GM23248 (cell line): ENCODE measurements around the gene SLIT3. TPM values are rescaled to one million over a fixed set of nuclear protein-coding genes. Genes with fewer than 3 reads are reported as not detected.

Experiments used
- DNase-seq: peaks from one replicate; pipeline ENCODE4 v3.0.0-alpha.2; 2015
- H2AFZ ChIP-seq: fragments of 200-600 bp; sonication (generic); 2 replicates; pipeline ENCODE4 v1.6.1; 2016; ENCODE audit warnings: antibody characterized with exemption
- H3F3A ChIP-seq: fragments of 200-600 bp; sonication (generic); 2 replicates; pipeline ENCODE4 v1.6.1; 2016; ENCODE audit warnings: mild to moderate bottlenecking, antibody characterized with exemption, mixed run types; ENCODE audit not compliant: insufficient read depth
- H3K27ac ChIP-seq: fragments of 200-600 bp; sonication (generic); 2 replicates; pipeline ENCODE4 v1.5.1; 2016; ENCODE audit warnings: mild to moderate bottlenecking
- H3K27me3 ChIP-seq: fragments of 200-600 bp; sonication (generic); replicated peaks from 2 replicates; pipeline ENCODE4 v1.6.1; 2016; ENCODE audit warnings: mild to moderate bottlenecking; ENCODE audit not compliant: insufficient read depth
- H3K36me3 ChIP-seq: fragments of 200-600 bp; sonication (generic); 2 replicates; pipeline ENCODE4 v1.6.1; 2016; ENCODE audit warnings: low read depth, mild to moderate bottlenecking
- H3K4me1 ChIP-seq: fragments of 200-600 bp; sonication (generic); 2 replicates; pipeline ENCODE4 v1.6.1; 2016; ENCODE audit warnings: mild to moderate bottlenecking; ENCODE audit not compliant: insufficient read depth
- H3K4me2 ChIP-seq: fragments of 200-600 bp; sonication (generic); one replicate; pipeline ENCODE4 v1.6.1; 2016; ENCODE audit warnings: mild to moderate bottlenecking; ENCODE audit not compliant: unreplicated experiment
- H3K4me3 ChIP-seq: fragments of 200-600 bp; sonication (generic); 2 replicates; pipeline ENCODE4 v1.5.1; 2016; ENCODE audit warnings: mild to moderate bottlenecking
- H3K79me2 ChIP-seq: fragments of 200-600 bp; sonication (generic); 2 replicates; pipeline ENCODE4 v1.6.1; 2016; ENCODE audit warnings: mild to moderate bottlenecking; ENCODE audit not compliant: insufficient read depth
- H3K9ac ChIP-seq: fragments of 200-600 bp; sonication (generic); 2 replicates; pipeline ENCODE4 v1.6.1; 2016; ENCODE audit warnings: mild to moderate bottlenecking
- H3K9me2 ChIP-seq: fragments of 200-600 bp; sonication (generic); 2 replicates; pipeline ENCODE4 v1.6.1; 2016; ENCODE audit warnings: mixed run types, mild to moderate bottlenecking, moderate library complexity; ENCODE audit not compliant: insufficient read depth
- H3K9me3 ChIP-seq: fragments of 200-600 bp; sonication (generic); one replicate; pipeline ENCODE4 v1.6.1; 2017; ENCODE audit warnings: low read depth
- H4K20me1 ChIP-seq: fragments of 200-600 bp; sonication (generic); 2 replicates; pipeline ENCODE4 v1.6.0; 2016; ENCODE audit not compliant: insufficient read depth
- EZH2 ChIP-seq: fragments of 200-600 bp; sonication (generic); IDR thresholded peaks from 2 replicates; pipeline ENCODE4 v1.6.1; 2018; ENCODE audit warnings: antibody characterized with exemption, mild to moderate bottlenecking; ENCODE audit not compliant: insufficient read depth, poor library complexity, severe bottlenecking
- EZH2phosphoT487 ChIP-seq: fragments of 200-600 bp; sonication (generic); IDR thresholded peaks from 2 replicates; pipeline ENCODE4 v1.6.1; 2018; ENCODE audit warnings: antibody characterized with exemption, moderate library complexity, mild to moderate bottlenecking, low read depth; ENCODE audit not compliant: insufficient read depth
- WGBS, 2 experiments: methylation state at CpG; one replicate each; pipeline ENCODE4 v1.1.6; 2015 to 2017; ENCODE audit warnings: low lambda C conversion rate in 2 of 2, low coverage in 1 of 2; ENCODE audit errors: missing lambda C conversion rate in 2 of 2; 5-methylcytosine and 5-hydroxymethylcytosine counted together
- in situ Hi-C: fragments of 300-500 bp; cut with MboI; formaldehyde crosslinking; loops from 2 replicates; pipeline ENCODE4 v1.15.0; 2020
- polyA plus RNA-seq: library from polyadenylated mRNA; unstranded; fragments of >200 nt; fragmentation: Nextera tagmentation; extraction: Ambion mirVana; gene quantifications from 2 replicates; pipeline ENCODE4 v1.2.1, GENCODE V29; 2016
- total RNA-seq: library from RNA; depleted of rRNA; stranded (reverse); fragments of >200 nt; shearing (Covaris generic); gene quantifications from 2 replicates; pipeline ENCODE4 v1.2.3, GENCODE V29; 2014

SLIT3 gene
- total and polyA plus RNA-seq, 2 experiments from 2014 or later: 61.9 to 100 TPM

GRCh38 chr5:168962306-168962705 lies 338.6 kb downstream of the SLIT3 start:
- no peaks in the 10 kb centered on the region for H3K9me3 ChIP-seq
- H3F3A ChIP-seq: peaks cover 8% of the 10 kb centered on the region
- 18 to 19% methylated on average over 4 of the region's 4 CpGs for WGBS, 2 experiments
- H3K27ac ChIP-seq: no peak overlapping the region
- H3K4me2 ChIP-seq: no peak overlapping the region
- H3K9me2 ChIP-seq: no peaks in the 10 kb centered on the region
- no peak overlapping the region for H2AFZ ChIP-seq
- no peaks in the 10 kb centered on the region for H3K79me2 ChIP-seq
- no peaks in the 10 kb centered on the region for H4K20me1 ChIP-seq
- H3K4me1 ChIP-seq: peaks cover 15% of the 10 kb centered on the region
- H3K36me3 ChIP-seq: no peaks in the 10 kb centered on the region
- no peak overlapping the region for H3K4me3 ChIP-seq
- H3K9ac ChIP-seq: no peak overlapping the region
- H3K27me3 ChIP-seq: no peaks in the 10 kb centered on the region
- in situ Hi-C loops: no loop called here
- peak; percentile 55 for DNase-seq
- TF ChIP-seq EZH2phosphoT487: no peak
- no peak for TF ChIP-seq EZH2

GRCh38 chr5:168961681-168962080 lies 339.3 kb downstream of the SLIT3 start:
- WGBS, 2 experiments: 51 to 57% methylated on average over 3 of the region's 3 CpGs
- H3K4me3 ChIP-seq: no peak overlapping the region
- H2AFZ ChIP-seq: no peak overlapping the region
- H3K36me3 ChIP-seq: no peaks in the 10 kb centered on the region
- TF ChIP-seq EZH2 (no peak), EZH2phosphoT487 (no peak)
- peaks cover 15% of the 10 kb centered on the region for H3K4me1 ChIP-seq
- no peak overlapping the region for H3K4me2 ChIP-seq
- no peaks in the 10 kb centered on the region for H3K9me2 ChIP-seq
- H3F3A ChIP-seq: peaks cover 8% of the 10 kb centered on the region
- DNase-seq: no peak
- no peaks in the 10 kb centered on the region for H3K79me2 ChIP-seq
- no peaks in the 10 kb centered on the region for H3K9me3 ChIP-seq
- H3K27me3 ChIP-seq: no peaks in the 10 kb centered on the region
- H3K27ac ChIP-seq: no peak overlapping the region
- no peak overlapping the region for H3K9ac ChIP-seq
- H4K20me1 ChIP-seq: no peaks in the 10 kb centered on the region
- in situ Hi-C loops: no loop called here

GRCh38 chr5:168960497-168960896 lies 340.4 kb downstream of the SLIT3 start:
- DNase-seq: no peak
- no peak overlapping the region for H2AFZ ChIP-seq
- no peaks in the 10 kb centered on the region for H3K27me3 ChIP-seq
- no peak overlapping the region for H3K9ac ChIP-seq
- H3K27ac ChIP-seq: no peak overlapping the region
- no peak overlapping the region for H3K4me2 ChIP-seq
- H3K4me1 ChIP-seq: peaks cover 15% of the 10 kb centered on the region
- no peak overlapping the region for H3K4me3 ChIP-seq
- H3K9me2 ChIP-seq: no peaks in the 10 kb centered on the region
- no peaks in the 10 kb centered on the region for H4K20me1 ChIP-seq
- H3K79me2 ChIP-seq: no peaks in the 10 kb centered on the region
- H3K36me3 ChIP-seq: no peaks in the 10 kb centered on the region
- 89 to 100% methylated on average over 2 of the region's 2 CpGs for WGBS, 2 experiments
- no peak for TF ChIP-seq EZH2phosphoT487
- no peak for TF ChIP-seq EZH2
- H3K9me3 ChIP-seq: no peaks in the 10 kb centered on the region
- H3F3A ChIP-seq: peaks cover 8% of the 10 kb centered on the region
- in situ Hi-C loops: no loop called here

GRCh38 chr5:168953351-168953750 lies 347.6 kb downstream of the SLIT3 start:
- Histone ChIP-seq H3K9me3 (no peaks in the 10 kb centered on the region), H3K36me3 (no peaks in the 10 kb centered on the region), H3K9ac (no peak overlapping the region), H3F3A (no peaks in the 10 kb centered on the region), H3K27ac (no peak overlapping the region), H3K27me3 (no peaks in the 10 kb centered on the region), H3K4me2 (no peak overlapping the region), H3K79me2 (no peaks in the 10 kb centered on the region), H3K9me2 (no peaks in the 10 kb centered on the region), H2AFZ (no peak overlapping the region), H3K4me1 (no peaks in the 10 kb centered on the region), H4K20me1 (no peaks in the 10 kb centered on the region), H3K4me3 (no peak overlapping the region)
- DNase-seq: no peak
- in situ Hi-C loops: no loop called here
- TF ChIP-seq EZH2phosphoT487: no peak
- 88 to 89% methylated on average over 5 of the region's 5 CpGs for whole genome bisulfite sequencing, 2 experiments

- in situ Hi-C loops: no loop called here
- no peak overlapping the region for H2AFZ ChIP-seq
- H3K4me3 ChIP-seq: no peak overlapping the region
- H3K9ac ChIP-seq: no peak overlapping the region
- no peak for DNase-seq
- H3K4me2 ChIP-seq: no peak overlapping the region
- no peaks in the 10 kb centered on the region for H3K79me2 ChIP-seq
- no peaks in the 10 kb centered on the region for H3K9me2 ChIP-seq
- H3K36me3 ChIP-seq: no peaks in the 10 kb centered on the region
- no peaks in the 10 kb centered on the region for H4K20me1 ChIP-seq
- TF ChIP-seq EZH2 (no peak), EZH2phosphoT487 (no peak)
- no peaks in the 10 kb centered on the region for H3K9me3 ChIP-seq
- peaks cover under 1% of the 10 kb centered on the region; the same call in 1 of the 2 replicates for H3K4me1 ChIP-seq
- no peaks in the 10 kb centered on the region for H3K27me3 ChIP-seq
- WGBS, 2 experiments: 61 to 68% methylated on average over 6 of the region's 6 CpGs
- no peak overlapping the region for H3K27ac ChIP-seq
- no peaks in the 10 kb centered on the region for H3F3A ChIP-seq
Measured at GRCh38 chr5:168952196-168952595, 348.7 kb downstream of the SLIT3 start.
